AG09319 (cell line): ENCODE data around the gene OGFOD2.
A peak's percentile ranks its signal among the peaks of the same experiment; 100 is the strongest.

Experiments
- DNase-seq: peaks from one replicate; pipeline ENCODE4 v3.0.0-alpha.2; 2010; ENCODE audit warnings: low read depth; ENCODE audit errors: extremely low read depth
- TF ChIP-seq, protein P1 (sequence below): IDR thresholded peaks from 2 replicates; pipeline ENCODE4 v1.5.1; 2011; ENCODE audit warnings: low read depth, mild to moderate bottlenecking, inconsistent platforms, low read length, moderate library complexity

OGFOD2 gene

DNA sequence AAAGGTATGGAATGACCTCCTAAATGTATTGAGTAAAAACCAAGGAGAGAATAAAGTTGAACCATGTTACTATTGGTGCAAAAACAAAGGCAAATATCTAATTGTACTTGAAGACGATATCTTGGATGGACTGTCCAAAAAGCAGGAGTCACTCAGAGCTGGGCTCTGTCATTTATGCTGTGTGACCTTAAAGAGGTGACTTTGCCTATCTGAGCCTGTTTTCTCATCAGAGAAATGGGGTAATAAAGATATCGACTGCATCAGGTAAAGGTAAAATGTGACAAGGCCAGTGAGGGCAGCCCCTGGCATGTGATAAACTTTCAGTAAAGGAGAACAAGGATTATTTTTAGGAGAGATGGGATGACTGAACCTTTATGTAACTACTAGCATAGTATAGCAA lies 6.9 kb upstream of the OGFOD2 start:
- TF ChIP-seq, protein P1, sequence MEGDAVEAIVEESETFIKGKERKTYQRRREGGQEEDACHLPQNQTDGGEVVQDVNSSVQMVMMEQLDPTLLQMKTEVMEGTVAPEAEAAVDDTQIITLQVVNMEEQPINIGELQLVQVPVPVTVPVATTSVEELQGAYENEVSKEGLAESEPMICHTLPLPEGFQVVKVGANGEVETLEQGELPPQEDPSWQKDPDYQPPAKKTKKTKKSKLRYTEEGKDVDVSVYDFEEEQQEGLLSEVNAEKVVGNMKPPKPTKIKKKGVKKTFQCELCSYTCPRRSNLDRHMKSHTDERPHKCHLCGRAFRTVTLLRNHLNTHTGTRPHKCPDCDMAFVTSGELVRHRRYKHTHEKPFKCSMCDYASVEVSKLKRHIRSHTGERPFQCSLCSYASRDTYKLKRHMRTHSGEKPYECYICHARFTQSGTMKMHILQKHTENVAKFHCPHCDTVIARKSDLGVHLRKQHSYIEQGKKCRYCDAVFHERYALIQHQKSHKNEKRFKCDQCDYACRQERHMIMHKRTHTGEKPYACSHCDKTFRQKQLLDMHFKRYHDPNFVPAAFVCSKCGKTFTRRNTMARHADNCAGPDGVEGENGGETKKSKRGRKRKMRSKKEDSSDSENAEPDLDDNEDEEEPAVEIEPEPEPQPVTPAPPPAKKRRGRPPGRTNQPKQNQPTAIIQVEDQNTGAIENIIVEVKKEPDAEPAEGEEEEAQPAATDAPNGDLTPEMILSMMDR: no peak
- no peak for DNase-seq

DNA sequence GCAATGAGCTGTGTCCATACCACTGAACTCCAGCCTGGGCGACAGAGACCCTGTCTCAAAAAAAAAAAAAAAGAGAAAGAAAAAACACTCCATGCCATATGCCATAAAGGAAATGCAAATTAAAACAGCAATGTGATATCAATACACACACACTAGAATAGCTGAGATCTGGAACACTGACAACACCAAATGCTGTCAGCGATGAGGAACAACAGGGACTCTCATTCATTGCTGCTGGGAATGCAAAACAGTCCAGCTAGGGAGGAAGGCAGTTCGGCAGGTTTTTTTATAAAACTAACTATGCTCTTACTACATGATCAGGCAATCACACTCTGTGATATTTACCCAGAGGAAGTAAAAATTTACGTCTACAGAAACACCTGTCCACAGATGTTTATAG lies 5.4 kb upstream of the OGFOD2 start:
- no peak for DNase-seq
- TF ChIP-seq, protein P1: no peak

DNA sequence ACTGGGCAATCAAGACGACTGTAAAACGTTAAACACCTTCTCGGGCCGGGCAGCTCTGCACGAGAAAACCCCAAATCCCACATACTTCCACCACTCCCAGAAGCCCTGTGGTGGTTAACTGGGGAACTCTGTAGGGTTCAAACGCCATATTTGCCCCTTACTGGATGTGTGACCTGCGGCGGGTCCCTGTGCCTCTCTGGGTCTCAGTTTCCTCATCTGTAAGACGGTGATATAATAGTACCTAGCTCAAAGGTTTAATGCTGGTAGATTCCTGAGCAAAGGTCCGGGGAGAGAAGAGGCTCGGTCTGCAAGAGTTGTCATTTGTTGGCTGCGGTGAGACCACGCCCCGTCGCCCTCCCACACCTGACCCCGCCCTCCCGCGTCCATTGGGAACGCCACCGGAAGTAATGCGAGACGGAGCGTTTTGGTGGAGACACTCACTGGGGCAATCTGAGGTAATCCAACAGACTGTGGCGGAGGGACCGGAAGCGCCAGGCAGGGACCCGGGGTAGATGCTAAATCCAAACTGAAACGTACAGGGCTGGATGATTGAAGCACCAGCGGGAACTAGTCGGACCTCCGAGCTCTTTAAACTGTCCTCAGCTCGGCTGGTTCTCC lies 661 bp upstream of the OGFOD2 start:
- peak; percentile 93 for DNase-seq
- TF ChIP-seq, protein P1: no peak

DNA sequence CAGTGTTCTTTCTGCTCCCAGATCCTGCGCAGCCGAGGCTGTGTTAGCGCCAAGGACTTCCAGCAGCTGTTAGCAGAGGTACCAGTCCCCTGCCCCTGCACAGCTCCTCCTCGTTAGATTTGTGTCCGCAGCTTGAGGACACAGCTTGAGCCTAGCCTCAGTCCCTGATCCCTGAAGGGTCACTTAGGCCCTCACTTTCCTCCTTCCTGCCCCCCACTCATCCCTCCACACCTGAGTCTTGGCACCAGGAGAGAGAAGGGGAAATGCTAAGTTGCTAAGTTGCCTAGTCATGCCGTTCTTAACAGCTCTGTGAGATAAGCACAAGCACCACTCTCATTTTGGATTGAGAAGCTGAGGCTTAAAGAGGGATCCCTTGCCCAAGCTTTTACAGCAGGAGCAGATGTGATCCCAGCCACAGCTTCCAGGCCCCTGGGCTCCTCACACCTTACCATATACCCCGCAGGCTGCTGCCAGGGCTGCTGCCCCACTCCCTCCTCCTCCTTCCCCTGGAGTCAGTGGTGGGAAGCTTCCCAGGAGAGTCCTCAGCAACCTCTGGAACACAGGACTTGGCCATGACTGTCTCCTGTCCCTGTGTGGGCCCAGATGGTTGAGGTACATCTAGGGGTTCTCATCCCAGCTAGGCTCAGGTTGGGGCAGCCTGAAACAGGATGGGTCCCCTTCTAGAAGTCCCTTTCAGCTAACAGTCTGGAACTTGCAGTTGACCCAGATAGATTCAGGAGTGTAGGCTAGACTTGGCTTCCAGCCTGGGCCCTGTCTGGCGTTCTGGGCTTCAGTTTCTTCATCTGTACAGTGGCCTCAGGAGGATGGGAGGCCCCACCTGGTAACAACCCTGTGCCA lies 975 bp downstream of the OGFOD2 start:
- DNase-seq: no peak
- TF ChIP-seq, protein P1: no peak

DNA sequence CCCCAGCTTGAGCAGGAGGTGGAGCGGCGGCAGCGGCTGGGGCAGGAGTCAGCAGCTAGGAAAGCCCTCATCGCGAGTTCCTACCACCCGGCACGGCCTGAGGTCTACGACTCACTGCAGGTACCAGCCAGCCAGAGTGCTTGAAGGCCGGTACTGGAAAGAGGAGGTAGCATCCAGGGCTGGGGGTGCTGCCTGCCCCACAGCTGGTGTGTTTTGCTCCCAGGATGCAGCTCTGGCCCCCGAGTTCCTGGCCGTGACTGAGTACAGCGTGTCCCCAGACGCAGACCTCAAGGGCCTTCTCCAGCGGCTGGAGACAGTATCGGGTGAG lies 1.6 kb downstream of the OGFOD2 start:
- TF ChIP-seq, protein P1: no peak
- DNase-seq: no peak

DNA sequence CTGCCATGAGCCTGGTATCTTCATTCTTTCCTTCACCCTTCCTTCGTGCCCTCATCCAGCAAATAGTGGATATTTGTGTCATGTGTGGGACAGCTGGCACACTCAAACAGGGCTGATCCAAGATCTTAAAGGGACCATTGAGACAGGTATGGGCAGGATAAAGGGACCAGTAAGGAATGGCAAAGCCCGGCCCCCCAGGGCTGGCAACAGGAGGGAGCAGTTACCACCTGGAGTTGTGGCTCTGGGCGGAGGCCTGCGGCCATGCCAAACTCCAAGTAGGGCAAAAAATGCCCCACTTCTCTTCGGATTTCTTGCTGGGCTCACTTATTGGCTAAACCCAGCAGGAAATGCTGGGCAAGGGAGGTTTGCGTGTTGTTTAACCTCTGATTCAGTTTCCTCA lies 2.1 kb downstream of the OGFOD2 start:
- DNase-seq: no peak
- TF ChIP-seq, protein P1: no peak

DNA sequence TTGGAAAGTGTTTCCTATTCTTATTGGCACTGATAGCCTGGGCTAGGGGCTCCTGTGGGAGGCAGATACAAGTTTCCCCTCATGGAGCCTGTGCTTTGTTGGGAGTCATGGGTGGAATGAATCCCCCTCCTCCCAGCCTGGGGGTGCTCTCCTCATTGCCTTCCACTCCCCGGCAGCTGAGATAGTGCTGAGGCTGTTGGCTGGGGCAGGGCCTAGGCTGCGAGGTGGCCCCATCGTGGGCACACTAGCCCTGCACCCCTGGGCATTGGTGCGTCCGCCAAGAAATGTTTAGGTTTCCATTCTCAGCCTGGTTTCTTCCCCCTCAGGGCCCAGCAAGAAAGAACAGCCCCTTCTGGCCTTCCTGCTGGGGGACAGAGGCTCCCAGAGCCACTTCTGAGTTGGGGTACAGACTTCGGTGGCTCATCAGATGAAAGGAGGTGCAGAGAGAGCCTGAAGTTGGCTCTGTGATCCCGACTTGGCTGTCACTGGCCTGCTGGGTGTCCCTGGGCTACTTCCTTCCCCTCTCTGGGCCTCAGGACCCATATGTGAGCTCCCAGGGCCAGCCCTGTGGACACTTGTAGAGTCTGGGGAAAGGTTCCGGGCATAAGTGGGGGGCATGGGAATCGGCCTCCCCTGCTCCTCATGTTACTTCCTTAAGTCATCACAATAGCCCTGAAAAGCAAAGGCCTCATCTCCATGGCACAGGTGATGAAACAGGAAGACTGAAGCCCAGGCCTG lies 2.8 kb downstream of the OGFOD2 start:
- DNase-seq: no peak
- TF ChIP-seq, protein P1: no peak
